H9 (cell line): ENCODE measurements around the gene MSRB1. TPM values are rescaled to one million over a fixed set of nuclear protein-coding genes. Genes with fewer than 3 reads are reported as not detected.

ENCODE experiments used
- DNase-seq: peaks from one replicate; pipeline ENCODE4 v3.0.0-alpha.2; 2017
- H2AFZ ChIP-seq: one replicate; pipeline ENCODE4 v1.6.1; 2013; ENCODE audit warnings: mild to moderate bottlenecking, low read length, control low read depth, moderate library complexity
- H2AK5ac ChIP-seq: 2 replicates; pipeline ENCODE4 v1.6.1; 2013; ENCODE audit warnings: low read length, control low read depth, mixed read lengths; ENCODE audit not compliant: insufficient read length
- H2BK120ac ChIP-seq: one replicate; pipeline ENCODE4 v1.6.1; 2013; ENCODE audit warnings: low read depth, mild to moderate bottlenecking, low read length, control low read depth, inconsistent platforms; ENCODE audit not compliant: poor library complexity, severe bottlenecking
- H2BK12ac ChIP-seq: 2 replicates; pipeline ENCODE4 v1.6.1; 2013; ENCODE audit warnings: low read length, control low read depth, mixed read lengths, low read depth; ENCODE audit not compliant: insufficient read length
- H2BK15ac ChIP-seq: 2 replicates; pipeline ENCODE4 v1.6.1; 2013; ENCODE audit warnings: low read depth, low read length, control low read depth
- H2BK20ac ChIP-seq: one replicate; pipeline ENCODE4 v1.6.1; 2013; ENCODE audit warnings: low read depth, mild to moderate bottlenecking, low read length, control low read depth, inconsistent platforms; ENCODE audit not compliant: poor library complexity, severe bottlenecking
- H2BK5ac ChIP-seq: 2 replicates; pipeline ENCODE4 v1.6.1; 2013; ENCODE audit warnings: low read length, control low read depth, mixed read lengths; ENCODE audit not compliant: insufficient read length
- H3K14ac ChIP-seq: 2 replicates; pipeline ENCODE4 v1.6.1; 2013; ENCODE audit warnings: low read length, control low read depth; ENCODE audit not compliant: insufficient read depth
- H3K18ac ChIP-seq: 2 replicates; pipeline ENCODE4 v1.6.1; 2013; ENCODE audit warnings: low read depth, mild to moderate bottlenecking, mixed read lengths, low read length, control low read depth; ENCODE audit not compliant: insufficient read length
- H3K23ac ChIP-seq: 2 replicates; pipeline ENCODE4 v1.6.1; 2013; ENCODE audit warnings: low read length, control low read depth, mixed read lengths, low read depth; ENCODE audit not compliant: insufficient read length
- H3K23me2 ChIP-seq: 2 replicates; pipeline ENCODE4 v1.6.1; 2013; ENCODE audit warnings: low read depth, mild to moderate bottlenecking, mixed read lengths, low read length, control low read depth; ENCODE audit not compliant: insufficient read length, poor library complexity, severe bottlenecking
- H3K27ac ChIP-seq: 2 replicates; pipeline ENCODE4 v1.5.1; 2013; ENCODE audit warnings: low read length, control low read depth, mixed read lengths, low read depth; ENCODE audit not compliant: insufficient read length
- H3K27me3 ChIP-seq: 2 replicates; pipeline ENCODE4 v1.6.1; 2013; ENCODE audit warnings: low read length, control low read depth, inconsistent platforms; ENCODE audit not compliant: insufficient read depth
- H3K4ac ChIP-seq: 2 replicates; pipeline ENCODE4 v1.6.1; 2013; ENCODE audit warnings: low read depth, mild to moderate bottlenecking, control low read depth, inconsistent platforms, low read length, moderate library complexity
- H3K4me1 ChIP-seq: 2 replicates; pipeline ENCODE4 v1.6.1; 2013; ENCODE audit warnings: low read length, control low read depth, inconsistent platforms; ENCODE audit not compliant: insufficient read depth
- H3K4me2 ChIP-seq: 2 replicates; pipeline ENCODE4 v1.6.1; 2013; ENCODE audit warnings: low read length, control low read depth, mixed read lengths; ENCODE audit not compliant: insufficient read length, insufficient read depth
- H3K56ac ChIP-seq: 2 replicates; pipeline ENCODE4 v1.6.1; 2013; ENCODE audit warnings: low read depth, mild to moderate bottlenecking, mixed read lengths, low read length, control low read depth; ENCODE audit not compliant: insufficient read length
- H3K79me1 ChIP-seq: 2 replicates; pipeline ENCODE4 v1.6.1; 2013; ENCODE audit warnings: low read depth, mild to moderate bottlenecking, moderate library complexity, low read length, control low read depth, inconsistent platforms; ENCODE audit not compliant: insufficient read depth, poor library complexity, severe bottlenecking
- H3K79me2 ChIP-seq: 2 replicates; pipeline ENCODE4 v1.6.1; 2013; ENCODE audit warnings: low read length, control low read depth, inconsistent platforms; ENCODE audit not compliant: insufficient read depth
- H3K9ac ChIP-seq: 2 replicates; pipeline ENCODE4 v1.6.1; 2013; ENCODE audit warnings: low read length, control low read depth, mixed read lengths; ENCODE audit not compliant: insufficient read length; ENCODE audit errors: extremely low read depth
- H3K9me3 ChIP-seq: one replicate; pipeline ENCODE4 v1.6.1; 2013; ENCODE audit warnings: low read depth, low read length, inconsistent platforms; ENCODE audit not compliant: control insufficient read depth
- H3T11ph ChIP-seq: one replicate; pipeline ENCODE4 v1.6.1; 2013; ENCODE audit warnings: mild to moderate bottlenecking, low read length, control low read depth, inconsistent platforms
- H4K20me1 ChIP-seq: one replicate; pipeline ENCODE4 v1.6.1; 2013; ENCODE audit not compliant: control insufficient read depth, insufficient read length, insufficient read depth
- H4K5ac ChIP-seq: 2 replicates; pipeline ENCODE4 v1.6.1; 2013; ENCODE audit warnings: low read depth, mild to moderate bottlenecking, mixed read lengths, low read length, control low read depth; ENCODE audit not compliant: insufficient read length
- H4K8ac ChIP-seq: replicated peaks from 2 replicates; pipeline ENCODE4 v1.6.1; 2013; ENCODE audit warnings: low read length, control low read depth, mixed read lengths, low read depth; ENCODE audit not compliant: insufficient read length
- H4K91ac ChIP-seq: 2 replicates; pipeline ENCODE4 v1.6.1; 2013; ENCODE audit warnings: low read depth, mild to moderate bottlenecking, moderate library complexity, mixed read lengths, low read length, control low read depth; ENCODE audit not compliant: insufficient read length
- H3K27ac Mint-ChIP-seq, 3 experiments: 2 replicates in 2 of 3; 3 replicates in 1 of 3; pipeline ENCODE4 v1.8.0; 2020 to 2021; ENCODE audit warnings: mixed read lengths in 3 of 3, mild to moderate bottlenecking in 1 of 3, moderate library complexity in 1 of 3
- H3K27me3 Mint-ChIP-seq: 2 replicates; pipeline ENCODE4 v1.8.0; 2021; ENCODE audit warnings: low read depth, mild to moderate bottlenecking, moderate library complexity, mixed read lengths
- H3K36me3 Mint-ChIP-seq, 3 experiments: 2 replicates in 2 of 3; 3 replicates in 1 of 3; pipeline ENCODE4 v1.8.0; 2020 to 2021; ENCODE audit warnings: low read depth in 3 of 3, mixed read lengths in 3 of 3; ENCODE audit not compliant: insufficient read depth in 1 of 3
- H3K4me1 Mint-ChIP-seq, 2 experiments: 2 replicates each; pipeline ENCODE4 v1.8.0; 2020; ENCODE audit warnings: mixed read lengths in 2 of 2
- H3K4me3 Mint-ChIP-seq, 2 experiments: 2 replicates in 1 of 2; 3 replicates in 1 of 2; pipeline ENCODE4 v1.8.0; 2020 to 2021; ENCODE audit warnings: mild to moderate bottlenecking in 2 of 2, mixed read lengths in 2 of 2, moderate library complexity in 1 of 2
- H3K9me3 Mint-ChIP-seq, 2 experiments: 2 replicates in 1 of 2; 3 replicates in 1 of 2; pipeline ENCODE4 v1.8.0; 2020; ENCODE audit warnings: mild to moderate bottlenecking in 2 of 2, mixed read lengths in 2 of 2, moderate library complexity in 1 of 2
- CTCF ChIP-seq: fragments of 200-600 bp; sonication (generic); conservative IDR thresholded peaks from 3 replicates; pipeline ENCODE4 v1.8.0; 2021; ENCODE audit warnings: antibody characterized with exemption, mild to moderate bottlenecking
- WGBS: extraction: QIAGEN DNeasy Blood & Tissue Kit; methylation state at CpG from one replicate; pipeline ENCODE4 v1.1.7; 2013; ENCODE audit warnings: missing lambda C conversion rate, low lambda C conversion rate, mixed read lengths; ENCODE audit not compliant: insufficient read length; ENCODE audit errors: extremely low coverage; 5-methylcytosine and 5-hydroxymethylcytosine counted together
- total RNA-seq: library from RNA; stranded (reverse); gene quantifications from 2 replicates; pipeline ENCODE4 v1.2.1, GENCODE V29; 2021

Gene MSRB1
- total RNA-seq, 1 experiment from 2014 or later, result 25.7 TPM

- H2AK5ac ChIP-seq, result no peak overlapping the region
- H4K91ac ChIP-seq, result no peak overlapping the region
- H2BK20ac ChIP-seq, result no peak overlapping the region
- peaks cover 12 to 16% of the 10 kb centered on the region in 2 experiments for H3K4me1 Mint-ChIP-seq
- H3K27me3 ChIP-seq, result peaks cover 17% of the 10 kb centered on the region
- H3K23me2 ChIP-seq, result peaks cover 17% of the 10 kb centered on the region
- no peak overlapping the region for H2BK15ac ChIP-seq
- H3K4me3 Mint-ChIP-seq, result no peak overlapping the region
- no peak for DNase-seq
- H3K27ac Mint-ChIP-seq, result no peak overlapping the region
- peaks cover 6% of the 10 kb centered on the region; the same call in 1 of the 2 replicates for H3K79me2 ChIP-seq
- no peaks in the 10 kb centered on the region for H3K9me3 Mint-ChIP-seq
- no peaks in the 10 kb centered on the region for H3K4me1 ChIP-seq
- H4K20me1 ChIP-seq, result no peaks in the 10 kb centered on the region
- no peak overlapping the region for H3K23ac ChIP-seq
- no peak overlapping the region for H3K4me2 ChIP-seq
- no peak overlapping the region for H2BK120ac ChIP-seq
- H3T11ph ChIP-seq, result no peak overlapping the region
- H3K27me3 Mint-ChIP-seq, result peaks cover 29% of the 10 kb centered on the region
- no peak overlapping the region for H3K27ac ChIP-seq
- H2AFZ ChIP-seq, result no peak overlapping the region
- H3K56ac ChIP-seq, result no peak overlapping the region
- no peak overlapping the region for H3K9ac ChIP-seq
- no CpG with 5 or more reads among the region's 33 CpGs for WGBS
- H3K36me3 Mint-ChIP-seq, result peaks cover 10 to 27% (median 23%) of the 10 kb centered on the region in 3 experiments
- no peak overlapping the region for H2BK12ac ChIP-seq
- H2BK5ac ChIP-seq, result no peak overlapping the region
- H3K14ac ChIP-seq, result no peak overlapping the region
- no peak for TF ChIP-seq CTCF
- peaks cover 5% of the 10 kb centered on the region for H3K79me1 ChIP-seq
- H4K5ac ChIP-seq, result no peak overlapping the region
- H3K4ac ChIP-seq, result no peak overlapping the region
- H3K18ac ChIP-seq, result no peak overlapping the region
- no peaks in the 10 kb centered on the region for H3K9me3 ChIP-seq
- H4K8ac ChIP-seq, result no peak overlapping the region
Observed at GRCh38 chr16:1976951-1977874, 34.2 kb upstream of the MSRB1 start.
